Measurements from ENCODE around the gene FRMPD4. TPM values are rescaled to one million over a fixed set of nuclear protein-coding genes. Genes with fewer than 3 reads are reported as not detected.
"Not testable (repeated sequence)": the region's sequence is repeated elsewhere in the genome, so short reads cannot be mapped to it uniquely, and the experiment has no call there.

Gene FRMPD4
- total and polyA plus RNA-seq, 8 donors = 0.45 to 0.86 (median 0.68) TPM; not detected in 2

- ATAC-seq = no peak
Measured at GRCh38 chrX:12505127-12505526, 366.9 kb downstream of the FRMPD4 start.

DNA sequence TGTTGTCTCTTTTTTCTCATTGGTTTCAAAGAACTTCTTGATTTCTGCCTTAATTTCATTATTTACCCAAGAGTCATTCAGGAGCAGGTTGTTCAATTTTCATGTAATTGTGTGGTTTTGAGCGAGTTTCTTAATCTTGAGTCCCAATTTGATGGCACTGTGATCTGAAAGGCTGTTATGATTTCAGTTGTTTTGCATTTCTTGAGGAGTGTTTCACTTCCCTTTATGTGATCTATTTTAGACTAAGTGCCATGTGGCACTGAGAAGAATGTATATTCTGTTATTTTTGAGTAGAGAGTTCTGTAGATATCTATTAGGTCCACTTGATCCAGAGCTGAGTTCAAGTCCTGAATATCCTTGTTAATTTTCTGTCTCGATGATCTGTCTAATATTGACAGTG, 377.1 kb downstream of the FRMPD4 start:
- DNase-seq; ATAC-seq; H3K27me3 ChIP-seq; H3K27ac ChIP-seq; H3K36me3 ChIP-seq; H3K4me1 ChIP-seq; intact Hi-C loops (cut with DNase I); H3K4me3 ChIP-seq; H3K9me3 ChIP-seq: not testable (repeated sequence)

More at GRCh38 chrX:12505127-12505526, 366.9 kb downstream of the FRMPD4 start:
- intact Hi-C loops (cut with DNase I) = no loop called here
- no peak for TF ChIP-seq CTCF (IDR thresholded peaks at IDR 0.05)
- H3K36me3 ChIP-seq = no peaks in the 10 kb centered on the region
- H3K27me3 ChIP-seq = no peaks in the 10 kb centered on the region
- no peak overlapping the region for H3K27ac ChIP-seq
- no peak overlapping the region for H3K4me3 ChIP-seq
- DNase-seq = no peak
- no peaks in the 10 kb centered on the region for H3K4me1 ChIP-seq
- no peaks in the 10 kb centered on the region for H3K9me3 ChIP-seq

GRCh38 chrX:12526306-12526705, 388.0 kb downstream of the FRMPD4 start:
- Histone ChIP-seq H3K27ac (no peak overlapping the region), H3K27me3 (no peaks in the 10 kb centered on the region), H3K9me3 (no peaks in the 10 kb centered on the region), H3K4me3 (no peak overlapping the region), H3K4me1 (no peaks in the 10 kb centered on the region), H3K36me3 (no peaks in the 10 kb centered on the region)
- intact Hi-C loops (cut with DNase I) = no loop called here
- TF ChIP-seq CTCF (IDR thresholded peaks at IDR 0.05) = no peak
- DNase-seq = no peak
- ATAC-seq = no peak

DNA sequence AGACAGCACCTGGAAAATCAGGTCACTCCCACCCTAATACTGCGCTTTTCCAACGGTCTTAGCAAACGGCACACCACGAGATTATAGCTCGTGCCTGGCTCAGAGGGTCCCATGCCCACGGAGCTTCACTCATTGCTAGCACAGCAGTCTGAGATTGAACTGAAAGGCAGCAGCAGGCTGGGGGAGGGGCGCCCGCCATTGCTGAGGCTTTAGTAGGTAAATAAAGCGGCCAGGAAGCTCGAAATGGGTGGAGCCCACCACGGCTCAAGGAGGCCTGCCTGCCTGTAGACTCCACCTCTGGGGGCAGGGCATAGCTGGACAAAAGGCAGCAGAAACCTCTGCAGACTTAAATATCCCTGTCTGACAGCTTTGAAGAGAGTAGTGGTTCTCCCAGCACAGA, 399.8 kb downstream of the FRMPD4 start:
- H3K4me1 ChIP-seq; H3K9me3 ChIP-seq; H3K27me3 ChIP-seq; H3K27ac ChIP-seq; intact Hi-C loops (cut with DNase I); H3K36me3 ChIP-seq; H3K4me3 ChIP-seq; ATAC-seq; DNase-seq: not testable (repeated sequence)

DNA sequence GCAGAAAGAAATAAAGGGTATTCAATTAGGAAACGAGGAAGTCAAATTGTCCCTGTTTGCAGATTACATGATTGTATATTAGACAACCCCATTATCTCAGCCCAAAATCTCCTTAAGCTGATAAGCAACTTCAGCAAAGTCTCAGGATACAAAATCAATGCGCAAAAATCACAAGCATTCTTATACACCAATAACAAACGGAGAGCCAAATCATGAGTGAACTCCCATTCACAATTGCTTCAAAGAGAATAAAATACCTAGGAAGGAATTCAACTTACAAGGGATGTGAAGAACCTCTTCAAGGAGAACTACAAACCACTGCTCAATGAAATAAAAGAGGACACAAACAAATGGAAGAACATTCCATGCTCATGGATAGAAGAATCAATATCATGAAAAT, 404.0 kb downstream of the FRMPD4 start:
- H3K27ac ChIP-seq; H3K4me3 ChIP-seq; H3K27me3 ChIP-seq; DNase-seq; H3K4me1 ChIP-seq; intact Hi-C loops (cut with DNase I); H3K9me3 ChIP-seq; ATAC-seq; H3K36me3 ChIP-seq: not testable (repeated sequence)

GRCh38 chrX:12548341-12548740, 410.1 kb downstream of the FRMPD4 start:
- Histone ChIP-seq H3K4me3 (no peak overlapping the region), H3K4me1 (no peaks in the 10 kb centered on the region), H3K36me3 (no peaks in the 10 kb centered on the region), H3K9me3 (no peaks in the 10 kb centered on the region), H3K27ac (no peak overlapping the region), H3K27me3 (no peaks in the 10 kb centered on the region)
- no peak for TF ChIP-seq CTCF (IDR thresholded peaks at IDR 0.05)
- no peak for DNase-seq
- ATAC-seq = no peak
- intact Hi-C loops (cut with DNase I) = no loop called here

DNA sequence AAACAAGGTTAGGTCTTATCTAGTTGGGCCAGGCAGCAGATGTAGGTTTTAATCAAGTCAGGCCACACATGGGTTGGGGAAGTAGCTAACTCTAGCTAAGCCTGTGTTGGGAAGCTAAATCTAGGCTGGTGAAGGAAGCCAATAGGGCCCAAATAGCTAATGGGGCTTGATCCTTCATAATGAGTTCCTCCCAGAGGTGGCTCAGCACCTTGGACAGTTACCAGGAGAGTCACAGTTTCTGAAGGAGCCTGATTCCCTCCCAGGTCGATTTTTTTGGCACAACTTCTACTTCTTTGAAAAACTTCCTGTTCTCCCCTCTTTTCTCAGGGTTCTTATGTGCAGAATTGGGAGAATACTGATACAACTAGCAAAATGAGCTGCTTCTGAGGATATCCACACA, 410.5 kb downstream of the FRMPD4 start:
- Histone ChIP-seq H3K36me3 (no peaks in the 10 kb centered on the region), H3K27ac (no peak overlapping the region), H3K9me3 (no peaks in the 10 kb centered on the region), H3K27me3 (no peaks in the 10 kb centered on the region), H3K4me3 (no peak overlapping the region), H3K4me1 (no peaks in the 10 kb centered on the region)
- TF ChIP-seq CTCF (IDR thresholded peaks at IDR 0.05) = no peak
- intact Hi-C loops (cut with DNase I) = no loop called here
- DNase-seq = peak in 1 of 4 donors; percentile 19
- ATAC-seq = no peak
